ENCODE data around the gene DLL1.

The DLL1 gene

DNA sequence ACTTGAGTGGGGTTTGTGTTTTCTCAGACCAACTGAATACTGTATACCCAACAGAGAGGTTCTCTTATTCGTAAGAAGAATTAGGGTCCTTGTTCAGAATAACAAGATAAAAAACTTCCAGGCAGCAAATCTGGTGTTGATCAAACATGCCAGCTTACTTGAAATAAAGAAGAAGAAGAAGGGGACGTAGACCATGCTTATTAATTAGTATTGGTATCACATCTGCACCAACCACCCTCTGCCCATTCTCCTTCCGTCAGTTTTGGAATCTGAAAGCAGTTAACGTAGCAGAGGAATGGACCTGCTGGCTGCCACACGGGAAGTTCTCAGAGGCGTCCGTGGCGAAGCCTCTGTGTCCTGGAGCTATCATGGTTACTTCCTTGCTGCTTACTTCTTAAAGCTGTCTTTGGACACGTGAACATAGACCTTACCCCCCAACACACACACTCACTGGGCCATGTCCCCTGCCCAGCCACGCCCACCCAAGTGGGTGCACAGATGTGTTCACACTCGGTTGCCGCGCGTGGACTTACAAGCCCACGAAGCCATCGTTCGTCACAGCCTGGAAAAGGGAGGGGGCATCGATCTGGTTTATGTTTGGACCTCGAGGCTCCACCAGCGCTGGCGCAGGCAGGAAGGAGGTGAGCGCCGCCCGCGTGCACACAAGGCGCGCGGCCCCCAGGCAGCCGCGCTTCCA, 4.1 kb upstream of the DLL1 start:
- no peak for DNase-seq

DNA sequence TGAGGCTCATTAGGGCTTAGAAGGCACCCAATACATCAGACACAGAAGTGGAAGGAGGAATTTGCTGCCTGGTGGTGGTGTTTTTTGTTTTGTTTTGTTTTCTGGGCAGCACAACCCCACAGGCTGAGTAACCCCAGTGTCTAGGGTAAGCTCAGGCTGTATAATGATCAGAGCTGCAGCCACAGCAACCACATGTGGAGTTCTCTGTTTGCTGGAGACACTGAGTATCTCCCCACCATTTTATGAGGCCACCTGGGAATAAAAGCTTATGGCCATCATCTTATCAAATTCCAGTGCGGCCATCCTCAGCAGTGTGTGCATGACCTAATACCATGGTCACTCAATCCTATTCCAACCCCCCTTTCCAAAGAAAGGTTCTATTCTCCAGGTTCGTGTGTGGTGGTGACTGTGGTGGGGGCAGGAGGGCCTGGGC, 3.4 kb upstream of the DLL1 start:
- no peak for DNase-seq

DNA sequence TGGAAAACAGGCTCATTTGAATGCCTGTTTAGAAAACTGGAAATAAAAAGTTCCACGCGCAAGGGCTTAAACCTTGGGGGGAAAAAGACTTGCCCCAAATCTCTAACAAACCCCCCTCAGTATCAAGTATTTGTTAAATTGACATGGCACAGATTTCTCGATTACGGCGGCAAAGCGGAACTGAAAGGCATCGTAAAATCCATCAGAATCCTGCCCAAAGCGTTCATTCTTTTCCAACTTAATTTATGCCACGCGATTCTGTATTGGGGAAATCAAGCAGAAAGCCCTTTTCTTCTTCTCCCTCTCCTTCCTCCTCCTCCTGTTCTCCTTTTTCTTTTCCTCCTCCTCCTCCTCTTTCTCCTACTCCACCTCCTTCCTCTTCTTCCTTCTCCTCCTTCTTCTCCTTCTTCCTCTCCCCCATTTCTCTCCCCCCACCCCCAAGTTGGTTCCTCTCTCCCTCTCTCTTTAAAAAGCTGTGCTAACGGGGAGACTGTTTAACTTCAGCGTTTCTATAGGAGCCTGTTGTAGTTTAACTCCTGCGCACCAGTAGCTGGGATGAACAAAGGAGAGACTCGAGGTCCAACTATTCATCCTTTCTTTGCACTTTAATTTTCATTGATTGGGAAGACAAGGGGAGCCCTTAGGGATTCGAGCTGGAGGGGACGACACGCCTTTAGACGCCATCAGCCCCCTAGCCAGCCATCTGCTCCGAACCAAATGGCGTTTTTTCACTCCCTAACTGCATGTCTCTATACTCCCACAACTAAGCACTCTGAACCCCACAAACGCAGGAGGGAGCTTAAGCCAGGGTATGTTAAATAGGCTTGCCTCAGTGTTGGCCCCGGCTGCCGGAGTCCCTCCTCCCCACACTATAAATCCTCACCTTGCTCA, 2.7 kb upstream of the DLL1 start:
- no peak for DNase-seq

DNA sequence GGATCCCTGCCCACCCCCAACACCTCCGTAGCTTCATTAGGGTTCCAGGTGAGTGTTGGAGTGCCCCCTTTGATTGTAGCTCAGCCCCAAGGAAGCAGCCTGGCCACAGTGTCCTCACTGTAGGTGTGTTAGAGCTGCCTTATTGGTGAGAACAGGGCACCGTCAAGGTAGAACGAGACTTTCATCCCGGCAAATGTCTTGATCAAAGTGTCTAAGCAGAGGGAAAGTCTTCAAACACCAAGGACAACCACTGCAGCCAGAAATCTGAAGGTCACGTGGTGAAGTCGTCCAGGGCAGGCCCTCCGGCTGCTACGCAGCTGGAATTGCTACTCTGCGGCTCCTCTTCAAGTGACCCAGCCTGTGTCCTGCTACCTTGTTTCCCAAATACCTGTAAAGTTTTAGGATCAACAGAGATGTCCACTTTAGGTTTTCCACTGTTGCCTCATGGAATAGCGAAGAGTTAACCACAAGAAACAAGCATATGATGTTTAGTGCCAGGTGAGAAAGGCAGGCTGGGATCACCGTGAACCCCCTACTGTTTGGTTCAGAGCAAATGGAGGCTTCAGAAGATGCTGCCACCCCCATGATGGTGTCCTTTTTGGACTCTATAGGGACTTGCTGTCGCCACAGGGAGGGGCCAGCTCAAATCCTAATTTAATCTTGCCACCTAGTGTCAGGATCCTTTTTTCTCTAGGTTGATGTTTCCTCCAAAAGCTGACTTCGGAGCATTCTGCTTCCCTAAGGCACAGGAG, 1.7 kb upstream of the DLL1 start:
- DNase-seq = no peak

DNA sequence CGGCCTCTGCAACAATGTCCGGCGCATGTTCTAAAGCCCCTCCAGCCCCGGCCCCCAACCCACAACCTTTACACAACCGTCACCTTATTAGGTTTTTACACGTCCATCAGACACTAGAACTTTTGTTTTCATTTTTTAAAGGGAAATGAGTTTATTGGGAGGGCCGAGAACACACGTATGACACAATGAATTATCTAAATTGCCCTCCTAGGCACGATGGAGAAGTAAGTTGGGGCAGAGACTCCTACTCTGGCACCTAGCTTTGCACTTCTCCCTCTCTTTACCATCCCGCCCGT, 1.2 kb upstream of the DLL1 start:
- DNase-seq = no peak

DNA sequence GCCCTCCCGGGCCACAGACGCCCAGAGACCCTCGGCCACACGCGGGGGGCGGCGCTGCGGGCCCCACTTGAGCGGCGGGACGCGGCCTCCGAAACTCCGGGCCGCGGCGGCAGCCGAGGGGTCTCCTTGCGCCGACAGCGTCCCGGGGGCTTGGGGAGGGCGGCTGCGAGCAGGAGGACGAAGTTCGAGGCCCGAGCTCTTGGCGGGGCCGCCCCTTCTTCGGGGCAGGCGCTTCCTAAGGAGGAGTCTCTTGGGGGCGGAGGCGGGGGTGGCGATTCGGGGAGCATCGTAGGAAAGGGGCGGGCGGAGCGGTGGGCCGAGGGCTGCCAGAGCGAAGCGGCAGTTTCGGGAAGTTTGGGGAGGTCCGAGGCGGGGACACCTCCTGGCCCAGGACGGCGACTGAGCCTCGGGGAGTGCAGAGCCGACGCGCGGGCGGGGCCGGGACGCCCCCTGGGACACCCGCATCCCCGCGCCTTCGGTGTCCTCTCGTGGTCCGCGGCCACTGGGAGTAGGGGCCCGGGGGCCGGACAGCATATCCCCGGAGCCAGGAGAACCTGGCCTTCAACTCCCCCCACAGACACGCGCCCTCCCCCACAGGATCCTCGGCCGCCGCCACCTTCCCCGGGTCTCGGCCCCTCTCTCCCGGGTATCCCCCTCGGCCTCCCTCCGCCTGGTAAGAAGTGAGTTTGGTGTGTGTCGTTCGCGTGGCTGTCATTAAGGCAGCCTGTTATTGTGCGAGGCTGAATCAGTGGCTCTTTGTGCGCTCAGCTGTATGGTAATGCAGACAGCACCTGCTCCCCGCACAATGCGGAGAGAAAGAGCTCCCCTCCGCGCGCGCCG, 613 bp upstream of the DLL1 start:
- peak; percentile 87 for DNase-seq

DNA sequence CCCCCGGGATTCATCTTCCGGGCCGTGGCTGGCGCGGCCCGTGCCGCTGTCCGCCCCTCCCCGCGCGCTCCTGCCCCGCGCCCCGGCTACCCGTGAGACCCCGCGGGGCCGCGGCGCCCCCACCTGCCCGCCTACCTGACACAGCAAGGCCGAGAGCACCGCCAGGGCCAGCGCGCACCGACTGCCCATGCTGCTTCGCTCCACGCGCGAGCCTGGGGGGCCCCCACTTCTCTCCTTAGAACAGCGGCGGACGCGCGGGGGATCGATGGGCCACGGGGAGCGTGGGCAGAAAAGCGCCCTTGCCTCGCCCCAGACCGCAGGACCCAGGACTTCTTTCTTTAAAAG, 955 bp downstream of the DLL1 start:
- no peak for DNase-seq

DNA sequence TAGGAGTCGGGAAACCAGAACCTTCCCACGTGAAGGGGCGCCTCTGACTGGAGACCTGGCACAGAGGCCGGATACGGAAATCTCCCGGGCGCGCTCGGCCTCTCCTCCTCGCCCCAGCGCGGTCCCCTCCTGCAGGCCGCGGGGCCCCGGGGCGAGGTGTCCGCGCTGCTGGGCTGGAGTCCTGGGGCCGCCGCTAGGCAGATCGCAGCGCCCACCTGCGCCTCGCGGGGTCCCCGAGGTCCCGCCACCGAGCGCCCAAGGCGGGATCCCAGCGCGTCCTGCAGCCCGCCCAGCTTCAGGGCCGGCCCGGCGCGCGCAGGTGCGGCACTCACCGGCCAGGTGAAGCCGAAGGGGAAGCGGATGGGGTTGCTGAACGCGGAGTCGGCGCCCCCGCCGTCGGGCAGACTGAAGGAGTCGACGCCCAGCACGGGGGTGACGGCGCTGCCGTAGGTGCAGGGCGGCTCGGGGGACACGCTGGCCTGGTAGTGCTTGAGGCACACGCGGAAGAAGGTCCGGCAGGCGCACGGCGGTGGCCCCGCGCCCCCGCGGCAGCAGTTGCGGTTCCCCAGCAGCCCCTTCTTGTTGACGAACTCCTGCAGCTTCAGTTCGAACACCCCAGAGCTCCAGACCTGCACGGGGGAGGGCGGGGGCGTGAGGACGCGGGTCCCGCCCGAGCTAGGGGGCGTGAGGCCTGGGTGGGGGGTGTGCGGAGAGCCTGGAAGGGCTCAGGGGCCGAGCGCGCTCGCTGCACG, 1.5 kb downstream of the DLL1 start:
- no peak for DNase-seq

DNA sequence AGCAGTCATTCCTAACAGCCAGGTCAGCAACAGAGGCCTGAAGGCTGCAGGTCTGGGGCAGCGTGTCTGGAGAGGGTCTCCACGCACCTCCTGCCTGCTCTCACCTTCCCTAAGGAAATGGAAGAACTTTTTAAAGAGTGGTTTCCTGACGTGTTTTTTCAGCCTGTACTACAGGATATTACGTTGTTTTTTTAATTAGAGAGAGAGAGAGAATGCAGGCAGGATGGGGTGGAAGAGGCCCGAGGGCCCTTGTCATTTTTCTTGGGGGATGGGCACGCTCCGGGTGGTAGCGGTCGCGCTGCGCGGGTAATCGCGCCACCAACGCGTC, 2.1 kb downstream of the DLL1 start:
- DNase-seq = no peak

DNA sequence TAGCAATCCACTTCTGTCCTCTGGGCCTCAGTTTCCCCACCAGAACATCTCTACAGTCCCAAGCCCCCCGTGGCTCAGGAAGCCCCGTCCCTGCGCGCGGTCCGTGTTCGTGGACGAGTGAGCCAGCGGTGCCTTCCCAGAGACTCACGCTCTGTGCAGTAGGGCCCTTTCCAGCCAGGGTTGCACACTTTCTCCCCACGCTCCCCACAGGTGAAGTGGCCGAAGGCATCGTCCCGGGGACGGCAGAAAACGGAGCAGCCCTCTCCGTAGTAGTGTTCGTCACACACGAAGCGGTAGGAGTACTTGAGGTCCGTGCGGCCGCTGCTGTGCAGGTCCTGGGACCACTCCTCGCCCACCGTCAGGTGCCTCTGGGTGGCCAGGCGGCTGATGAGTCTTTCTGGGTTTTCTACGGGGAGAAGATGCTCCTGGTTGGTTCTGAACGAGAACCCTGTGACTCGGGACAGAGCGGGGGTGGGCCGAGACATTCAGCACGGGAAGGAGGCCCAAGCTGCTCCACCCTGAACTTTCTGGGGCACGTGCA, 2.7 kb downstream of the DLL1 start:
- no peak for DNase-seq

DNA sequence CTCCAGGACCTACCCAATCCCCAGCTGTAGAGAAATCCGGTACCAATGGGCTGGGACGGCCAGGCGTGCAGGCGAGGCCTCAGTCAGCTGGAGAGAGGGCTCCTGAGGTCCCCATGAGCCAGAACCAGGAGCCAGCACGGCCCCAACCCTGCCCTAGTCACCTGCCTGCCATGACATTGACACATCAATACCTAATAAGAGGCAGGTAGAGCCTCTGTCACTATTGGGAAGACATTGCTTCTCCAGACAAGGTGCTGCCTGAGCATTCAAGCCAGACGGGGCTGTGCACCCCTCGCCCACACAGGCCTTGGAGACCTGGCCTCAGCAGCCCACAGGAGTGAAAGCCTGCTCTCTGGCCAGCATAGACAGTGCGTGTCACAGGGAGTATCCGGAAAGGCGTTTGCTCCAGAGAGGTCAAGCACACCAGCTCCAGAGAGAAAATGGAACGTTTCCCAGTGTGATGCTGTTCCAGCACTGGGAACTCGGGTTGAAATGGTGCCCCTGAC, 3.5 kb downstream of the DLL1 start:
- DNase-seq = no peak

DNA sequence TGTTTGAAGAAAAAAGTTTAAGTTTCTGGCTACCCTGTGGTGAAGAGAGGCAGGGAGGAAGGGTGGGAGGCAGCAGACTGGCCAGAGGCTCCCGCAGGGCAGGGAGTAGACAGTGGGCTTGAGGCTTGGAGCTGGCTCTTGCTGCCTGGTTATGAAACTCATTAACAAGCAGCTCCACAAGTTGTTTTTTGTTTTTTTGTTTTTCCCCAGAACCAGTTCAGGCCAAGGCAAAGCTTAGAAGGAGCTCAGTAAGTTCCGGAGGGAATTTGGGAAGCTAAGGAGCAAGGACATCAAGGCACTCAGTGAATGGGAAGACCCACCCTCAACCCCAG, 4.0 kb downstream of the DLL1 start:
- DNase-seq = no peak

DNA sequence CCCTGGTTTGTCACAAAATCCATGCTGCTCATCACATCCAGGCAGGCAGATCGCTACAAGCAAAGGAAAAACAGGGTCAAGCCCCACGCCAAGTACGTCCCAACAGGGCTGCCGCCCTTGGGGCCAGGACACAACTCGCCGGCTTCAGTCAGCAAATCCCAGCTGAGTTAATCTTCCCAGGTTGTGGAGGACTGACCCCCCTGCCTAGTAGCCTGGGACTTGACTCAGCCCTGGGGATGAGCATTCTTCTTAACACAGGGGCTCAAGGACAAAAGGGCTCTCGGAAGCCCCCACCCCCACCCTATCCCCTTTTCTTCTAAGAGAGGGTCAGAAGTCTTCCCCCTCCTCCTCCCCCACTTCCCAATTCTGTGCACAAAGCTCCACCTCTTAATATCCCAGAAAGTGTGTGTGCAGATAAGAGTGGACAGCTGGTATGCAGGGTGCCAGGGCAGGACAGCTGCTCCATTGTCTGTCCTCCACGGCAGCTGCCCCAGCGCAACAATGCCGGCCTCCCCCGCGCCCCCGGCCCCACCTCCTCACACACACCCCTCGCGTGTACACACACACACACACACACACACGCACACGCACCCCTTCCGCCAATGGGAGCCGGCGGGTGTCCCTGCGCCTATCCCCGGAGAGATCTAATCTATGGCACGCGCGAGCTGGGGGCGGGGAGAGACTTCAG, 4.5 kb downstream of the DLL1 start:
- DNase-seq = peak; percentile 54

DNA sequence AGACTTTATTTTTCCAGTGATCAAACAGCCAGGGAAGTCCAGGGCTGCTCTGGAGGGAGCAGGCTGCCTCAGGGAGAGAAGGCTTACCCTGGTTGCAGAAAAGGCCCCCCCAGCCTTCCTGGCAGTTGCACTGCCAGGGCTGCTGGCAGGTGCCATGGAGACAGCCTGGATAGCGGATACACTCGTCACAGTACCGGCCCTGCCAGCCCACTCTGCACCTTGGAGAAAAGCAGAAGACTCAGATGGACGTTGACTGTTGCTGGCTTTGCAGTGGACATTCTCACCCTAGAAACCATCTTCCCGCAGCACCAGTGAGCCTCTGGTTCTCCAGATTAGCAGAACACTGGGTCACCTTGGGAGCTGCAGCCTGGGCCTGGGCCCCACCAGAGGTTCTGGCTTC, 5.4 kb downstream of the DLL1 start:
- DNase-seq = no peak

DNA sequence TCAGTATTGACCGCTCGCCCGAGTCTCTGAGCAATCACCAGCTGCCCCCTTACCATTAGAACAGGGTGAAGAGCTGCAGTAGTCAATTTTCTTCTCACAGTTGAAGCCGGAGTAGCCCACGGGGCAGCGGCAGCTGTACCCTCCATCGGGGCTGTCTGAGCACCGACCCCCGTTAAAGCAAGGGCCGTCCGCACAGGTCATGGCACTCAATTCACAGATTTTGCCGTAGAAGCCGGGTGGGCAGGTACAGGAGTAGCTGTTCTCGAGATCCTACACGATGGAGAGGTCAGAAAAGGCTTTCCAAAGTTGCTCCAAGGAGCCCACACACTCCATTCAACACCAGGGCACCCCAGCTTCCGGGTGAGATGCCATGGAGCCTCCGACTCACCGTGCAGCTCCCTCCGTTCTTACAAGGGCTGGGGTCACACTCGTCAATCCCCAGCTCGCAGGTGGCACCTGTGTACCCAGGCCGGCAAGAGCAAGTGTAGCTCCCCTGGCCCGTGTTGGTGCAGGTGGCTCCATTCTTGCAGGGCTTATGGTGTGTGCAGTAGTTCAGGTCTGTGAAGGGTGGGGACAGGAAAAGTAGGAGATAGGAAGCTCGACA, 5.9 kb downstream of the DLL1 start:
- no peak for DNase-seq

DNA sequence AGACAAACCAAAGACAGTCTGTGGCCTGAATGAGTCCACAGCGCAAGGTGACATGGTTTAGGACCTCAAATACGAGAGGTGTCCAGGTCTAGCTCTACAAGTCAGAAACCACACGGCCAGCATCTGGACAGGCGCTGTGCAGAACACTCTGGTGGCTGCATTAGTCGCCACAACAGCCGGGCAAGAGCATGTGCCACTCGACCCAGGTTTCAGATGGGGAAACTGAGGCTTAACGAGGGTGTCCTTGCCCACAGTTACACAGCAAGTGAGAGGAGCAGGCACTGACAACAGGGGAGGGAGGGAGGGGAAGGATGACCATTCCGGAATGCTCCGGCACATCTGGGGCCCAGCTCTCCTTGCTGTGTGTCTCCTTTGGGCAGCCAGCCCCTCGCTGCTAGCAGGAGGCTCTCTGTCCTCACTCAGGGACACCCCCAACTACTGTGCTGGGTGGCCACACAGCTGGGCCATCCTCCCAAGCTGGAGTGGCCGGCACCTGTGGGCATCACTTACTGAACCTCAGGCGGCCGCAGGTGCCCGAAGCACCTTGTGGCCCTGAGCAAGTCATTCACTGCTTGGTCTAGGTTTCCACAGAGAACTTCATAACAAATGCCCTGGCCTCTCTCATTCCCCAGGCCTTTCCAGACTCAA, 6.6 kb downstream of the DLL1 start:
- DNase-seq = no peak

DNA sequence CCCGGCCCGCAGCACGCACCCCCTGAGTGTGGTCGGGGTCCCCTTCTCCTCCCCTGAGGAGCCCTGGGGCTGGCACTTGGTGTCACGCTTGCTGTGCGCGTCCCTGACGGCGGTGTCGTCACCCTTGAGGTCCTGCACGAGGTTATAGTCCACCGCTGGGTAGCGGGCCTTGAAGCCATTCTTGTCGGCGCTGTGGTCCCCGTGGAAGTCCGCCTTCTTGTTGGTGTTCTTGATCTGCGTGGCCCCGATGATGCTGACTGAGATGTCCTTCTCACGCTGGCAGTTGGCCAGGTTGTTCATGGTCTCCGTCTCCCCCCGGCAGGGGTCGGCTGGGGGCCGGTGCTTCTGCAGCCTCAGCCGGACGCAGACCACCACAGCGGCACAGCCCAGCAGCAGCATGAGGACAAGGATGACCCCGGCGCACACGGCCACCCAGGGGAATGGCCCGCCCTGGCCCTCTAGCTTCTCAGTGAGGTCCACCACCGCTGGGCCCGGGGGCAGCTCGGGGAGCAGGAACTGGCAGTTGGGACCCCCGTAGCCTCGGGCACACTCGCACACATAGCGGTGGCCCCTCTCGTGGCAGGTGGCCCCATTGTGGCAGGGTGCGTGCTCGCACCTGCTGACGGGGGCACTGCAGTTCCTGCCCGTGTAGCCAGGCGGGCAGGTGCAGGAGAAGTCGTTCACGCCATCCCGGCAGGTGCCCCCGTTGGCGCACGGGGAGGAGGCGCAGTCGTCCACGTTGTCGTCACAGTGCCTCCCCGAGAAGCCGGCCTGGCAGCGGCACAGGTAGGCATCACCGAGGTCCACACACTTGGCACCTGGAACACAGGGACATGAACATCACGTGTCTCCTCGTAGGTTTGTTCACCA, 7.4 kb downstream of the DLL1 start:
- no peak for DNase-seq

DNA sequence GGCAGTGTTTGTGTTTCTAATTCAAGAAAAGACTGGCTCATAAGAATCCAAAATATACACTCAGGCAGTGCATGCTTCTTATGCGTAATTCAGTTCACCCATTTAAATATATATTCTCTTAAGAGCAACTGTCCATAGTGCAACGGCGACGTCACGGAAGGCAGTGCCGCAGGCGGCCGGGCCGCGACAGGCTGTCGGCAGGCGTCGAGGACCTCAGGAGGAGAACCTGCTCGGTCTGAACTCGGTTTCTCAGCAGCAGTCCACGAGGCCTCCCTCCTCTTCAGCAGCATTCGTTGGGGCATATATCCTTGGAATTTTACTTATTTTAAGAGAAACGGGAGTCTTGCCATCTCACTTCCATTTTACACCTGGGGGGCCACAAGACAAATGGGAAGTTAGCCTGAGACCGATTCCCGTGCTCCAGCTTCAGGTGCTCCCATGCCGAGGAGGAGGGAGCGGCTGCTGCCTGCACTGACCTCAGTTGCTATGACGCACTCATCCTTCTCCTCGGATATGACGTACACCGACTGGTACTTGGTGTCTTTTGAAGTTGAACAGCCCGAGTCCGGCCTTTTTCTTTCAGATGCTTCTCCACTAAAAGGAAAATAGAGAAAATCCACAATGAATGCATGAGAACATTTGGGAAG, 8.2 kb downstream of the DLL1 start:
- DNase-seq = no peak

All from SHP77 treated with DMSO at 0.1 percent for 48 hours (cell line).